Spinal cord (tissue), 10 donors: ENCODE data around the gene TNFRSF19. TPM values are rescaled to one million over a fixed set of nuclear protein-coding genes. Genes with fewer than 3 reads are reported as not detected.
A peak's percentile ranks its signal among the peaks of the same experiment; 100 is the strongest.
"Not testable (repeated sequence)": the region's sequence is repeated elsewhere in the genome, so short reads cannot be mapped to it uniquely, and the experiment has no call there.

Source experiments
- DNase-seq, 6 donors: peaks; one replicate each; pipeline versions ENCODE4 v3.0.0 to v3.0.0-alpha.2; 2013 to 2015; ENCODE audit warnings: low spot score in 6 of 6, low read depth in 4 of 6
- H3K27ac ChIP-seq: one replicate; pipeline ENCODE4 v1.5.1; 2013; ENCODE audit warnings: low read depth, low read length, control low read depth
- H3K27me3 ChIP-seq: one replicate; pipeline ENCODE4 v1.6.1; 2013; ENCODE audit warnings: low read length; ENCODE audit not compliant: control insufficient read depth, insufficient read depth
- H3K36me3 ChIP-seq: one replicate; pipeline ENCODE4 v1.6.1; 2013; ENCODE audit warnings: low read length; ENCODE audit not compliant: control insufficient read depth, insufficient read depth
- H3K4me1 ChIP-seq: one replicate; pipeline ENCODE4 v1.6.1; 2013; ENCODE audit warnings: low read length; ENCODE audit not compliant: control insufficient read depth, insufficient read depth
- H3K4me3 ChIP-seq: one replicate; pipeline ENCODE4 v1.5.1; 2013; ENCODE audit warnings: low read depth, low read length, control low read depth
- H3K9me3 ChIP-seq: one replicate; pipeline ENCODE4 v1.6.1; 2013; ENCODE audit warnings: low read length; ENCODE audit not compliant: control insufficient read depth, insufficient read depth
- WGBS: methylation state at CpG from one replicate; pipeline ENCODE4 v1.1.5; 2013; ENCODE audit warnings: missing lambda C conversion rate; ENCODE audit not compliant: insufficient coverage; 5-methylcytosine and 5-hydroxymethylcytosine counted together
- long read RNA-seq, 4 donors: transcript quantifications; one replicate each; lab custom pipeline, GENCODE V29; 2026
- polyA plus RNA-seq, 2 donors: library from polyadenylated mRNA; unstranded; fragments of 120-200 nt; gene quantifications; one replicate each; pipeline ENCODE4 v1.2.1, GENCODE V29; 2013; ENCODE audit not compliant: insufficient read length in 2 of 2
- total RNA-seq, 2 donors: library from RNA; depleted of rRNA in 1 of 2; stranded (reverse); fragments of 120-200 nt in 1 of 2; fragments of >200 nt in 1 of 2; gene quantifications; one replicate each; pipeline versions ENCODE4 v1.2.3 to v1.2.4, GENCODE V29; 2013 to 2014
- donor health status: healthy.

TNFRSF19 gene, protein sequence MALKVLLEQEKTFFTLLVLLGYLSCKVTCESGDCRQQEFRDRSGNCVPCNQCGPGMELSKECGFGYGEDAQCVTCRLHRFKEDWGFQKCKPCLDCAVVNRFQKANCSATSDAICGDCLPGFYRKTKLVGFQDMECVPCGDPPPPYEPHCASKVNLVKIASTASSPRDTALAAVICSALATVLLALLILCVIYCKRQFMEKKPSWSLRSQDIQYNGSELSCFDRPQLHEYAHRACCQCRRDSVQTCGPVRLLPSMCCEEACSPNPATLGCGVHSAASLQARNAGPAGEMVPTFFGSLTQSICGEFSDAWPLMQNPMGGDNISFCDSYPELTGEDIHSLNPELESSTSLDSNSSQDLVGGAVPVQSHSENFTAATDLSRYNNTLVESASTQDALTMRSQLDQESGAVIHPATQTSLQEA
- total RNA-seq = 10 to 100 TPM; 30.8 to 38.9 TPM
- 10 to 100 TPM; 31.8 to 36.7 TPM for polyA plus RNA-seq
- long read RNA-seq, donor 1, full-length matches to known transcripts = 6 of 6 reads
- long read RNA-seq, donor 1, partial matches to known transcripts = 0 of 6 reads
- long read RNA-seq, donor 1, other reads (novel, unspliced or antisense) = 0 of 6 reads
- long read RNA-seq, donor 2, full-length matches to known transcripts = 3 of 3 reads
- long read RNA-seq, donor 2, partial matches to known transcripts = 0 of 3 reads
- long read RNA-seq, donor 2, other reads (novel, unspliced or antisense) = 0 of 3 reads
- long read RNA-seq, donor 3, full-length matches to known transcripts = 2 of 2 reads
- long read RNA-seq, donor 3, partial matches to known transcripts = 0 of 2 reads
- long read RNA-seq, donor 3, other reads (novel, unspliced or antisense) = 0 of 2 reads
- long read RNA-seq, donor 4, full-length matches to known transcripts = 7 of 7 reads
- long read RNA-seq, donor 4, partial matches to known transcripts = 0 of 7 reads
- long read RNA-seq, donor 4, other reads (novel, unspliced or antisense) = 0 of 7 reads

DNA sequence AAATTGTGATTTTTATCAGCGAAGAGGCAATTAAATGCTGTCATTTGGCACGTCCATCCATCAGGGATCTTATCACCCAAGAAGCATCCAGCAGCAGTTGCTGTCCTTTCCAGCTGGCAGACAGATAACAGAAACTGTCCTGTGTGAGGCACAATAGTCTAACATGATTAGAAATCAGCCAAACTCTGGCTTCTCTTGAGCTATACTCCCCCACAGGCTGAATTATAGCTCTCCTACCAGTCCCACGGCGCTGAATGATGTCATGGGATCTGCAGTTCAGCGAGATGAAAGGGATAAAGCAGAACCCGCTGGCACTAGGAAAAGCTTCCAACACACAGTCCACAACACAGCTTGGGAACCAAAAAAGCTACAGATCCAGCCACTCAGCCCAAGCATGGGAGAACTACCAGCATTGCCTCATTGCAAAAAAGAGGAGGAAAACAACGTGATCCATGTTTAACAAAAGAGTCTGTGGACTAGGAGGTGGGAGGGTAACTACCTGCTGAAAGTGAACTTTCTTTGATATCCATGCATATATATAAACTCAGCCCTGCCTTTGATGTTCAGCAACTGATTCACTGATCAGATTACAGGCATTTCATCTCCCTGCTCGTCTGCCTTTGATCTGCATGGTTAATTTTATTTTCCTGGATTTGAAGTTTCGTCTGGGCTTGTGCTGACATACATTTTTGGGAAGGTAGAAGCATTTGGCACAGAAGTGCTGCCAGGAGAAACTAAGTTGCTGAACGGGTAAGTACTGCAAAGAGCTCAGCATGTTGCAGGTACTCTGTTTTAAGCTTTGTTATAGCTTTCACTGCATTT, at the start of gene TNFRSF19:
TNFRSF19 (plus strand) TSS at position 314 of the 822 bp plus-strand sequence. CDS start 19,772 bp downstream, outside the sequence.
- no peaks in the 10 kb centered on the region for H3K9me3 ChIP-seq
- H3K36me3 ChIP-seq = no peaks in the 10 kb centered on the region
- H3K4me1 ChIP-seq = peaks cover 10% of the 10 kb centered on the region
- H3K27me3 ChIP-seq = no peaks in the 10 kb centered on the region
- WGBS = 4% methylated on average over 6 of the region's 10 CpGs
- H3K27ac ChIP-seq = peak within 1 kb of the TSS; percentile 90
- H3K4me3 ChIP-seq = peak within 1 kb of the TSS; percentile 63
- DNase-seq = peak in 4 of 6 donors; percentile 70 to 94 (median 86)

DNA sequence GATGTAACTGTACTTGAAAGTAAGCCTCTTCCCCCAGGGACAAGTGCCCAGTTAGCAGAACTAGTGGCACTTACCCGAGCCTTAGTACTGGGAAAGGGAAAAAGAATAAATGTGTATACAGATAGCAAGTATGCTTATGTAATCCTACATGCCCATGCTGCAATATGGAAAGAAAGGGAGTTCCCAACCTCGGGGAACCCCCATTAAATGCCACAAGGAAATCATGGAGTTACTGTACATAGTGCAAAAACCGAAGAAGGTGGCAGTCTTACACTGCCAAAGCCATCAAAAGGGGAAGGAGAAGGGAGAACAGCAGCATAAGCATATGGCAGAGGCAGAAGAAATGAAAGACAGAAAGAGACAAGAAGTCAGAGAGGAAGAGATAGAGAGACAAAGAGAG, 40.3 kb upstream of the TNFRSF19 start:
- not testable (repeated sequence) for H3K27ac ChIP-seq, H3K4me1 ChIP-seq, H3K9me3 ChIP-seq, H3K4me3 ChIP-seq, DNase-seq, H3K36me3 ChIP-seq, H3K27me3 ChIP-seq
- 100% methylated on average over 1 of the region's 3 CpGs for WGBS

DNA sequence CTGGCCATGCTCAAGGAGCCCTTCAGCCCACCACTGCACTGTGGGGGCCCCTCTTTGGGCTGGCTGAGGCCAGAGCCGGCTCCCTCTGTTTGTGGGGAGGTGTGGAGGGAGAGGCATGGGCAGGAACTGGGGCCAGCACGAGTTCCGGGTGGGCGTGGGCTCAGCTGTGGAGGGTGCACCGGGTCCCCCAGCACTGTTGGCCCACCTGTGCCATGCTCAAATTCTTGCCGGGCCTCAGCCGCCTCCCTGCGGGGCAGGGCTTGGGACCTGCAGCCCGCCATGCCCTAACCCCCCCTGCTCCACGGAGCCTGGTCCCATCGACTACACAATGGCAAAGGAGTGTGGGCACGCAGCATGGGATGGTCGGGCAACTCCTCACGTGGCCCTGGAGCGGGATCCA, 38.8 kb upstream of the TNFRSF19 start:
- WGBS = 94% methylated on average over 12 of the region's 15 CpGs
- no peaks in the 10 kb centered on the region for H3K27me3 ChIP-seq
- H3K36me3 ChIP-seq = no peaks in the 10 kb centered on the region
- no peak overlapping the region for H3K27ac ChIP-seq
- no peak for DNase-seq
- H3K9me3 ChIP-seq = no peaks in the 10 kb centered on the region
- no peaks in the 10 kb centered on the region for H3K4me1 ChIP-seq
- H3K4me3 ChIP-seq = no peak overlapping the region

DNA sequence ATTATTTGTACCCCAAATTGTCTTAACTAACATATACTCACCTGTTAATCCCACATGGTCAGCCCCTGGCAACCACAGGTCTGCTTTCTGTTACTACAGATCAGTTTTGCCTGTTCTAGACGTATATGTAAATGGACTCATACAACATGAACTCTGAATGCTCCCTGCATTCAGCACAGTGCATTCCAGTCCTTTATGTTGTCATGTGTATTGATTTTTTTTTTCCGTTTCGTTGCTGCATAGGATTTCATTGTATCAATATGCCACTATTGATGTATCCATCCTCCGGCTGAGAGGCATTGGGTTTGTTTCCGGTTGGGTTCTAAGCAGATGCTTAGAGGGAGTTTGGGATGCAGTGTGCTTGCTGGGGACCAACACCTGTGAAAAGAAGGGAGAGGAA, 36.1 kb upstream of the TNFRSF19 start:
- Histone ChIP-seq H3K27ac (no peak overlapping the region), H3K4me3 (no peak overlapping the region)
- 86% methylated on average over 2 of the region's 5 CpGs for WGBS

DNA sequence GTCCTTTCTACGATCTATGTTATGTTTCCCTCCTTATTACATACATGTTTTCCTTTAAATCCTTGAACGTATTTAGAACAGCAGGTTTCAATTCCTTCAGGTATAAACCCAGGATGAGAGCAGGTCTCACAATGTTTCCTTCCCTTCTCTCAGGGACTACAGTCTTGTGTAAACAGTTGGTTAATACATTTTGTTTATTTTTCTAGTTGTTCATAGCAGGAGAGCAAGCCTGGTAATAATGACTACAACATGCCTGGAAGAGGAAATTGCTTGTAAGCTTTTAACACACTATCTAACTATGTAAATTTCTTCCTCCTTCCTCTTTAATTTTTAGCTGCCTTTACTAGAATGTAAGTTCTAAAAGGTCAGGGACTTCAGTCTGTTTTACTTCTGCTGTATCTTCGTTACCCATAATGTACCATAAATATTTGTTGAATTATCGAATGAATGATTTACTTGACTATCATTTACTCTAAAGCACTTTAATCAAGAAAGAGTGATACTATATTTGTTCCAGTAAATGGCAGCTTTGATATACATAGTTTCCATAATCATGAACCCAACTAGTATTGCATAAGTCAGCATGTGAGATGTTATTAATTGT, 28.9 kb upstream of the TNFRSF19 start:
- no peak overlapping the region for H3K4me3 ChIP-seq
- no peak for DNase-seq
- H3K36me3 ChIP-seq = no peaks in the 10 kb centered on the region
- H3K27ac ChIP-seq = no peak overlapping the region
- H3K27me3 ChIP-seq = no peaks in the 10 kb centered on the region
- WGBS = no CpG with 5 or more reads among the region's 4 CpGs
- H3K4me1 ChIP-seq = no peaks in the 10 kb centered on the region
- peaks cover 2% of the 10 kb centered on the region for H3K9me3 ChIP-seq

More for the DNA sequence above, 36.1 kb upstream of the TNFRSF19 start:
- no peaks in the 10 kb centered on the region for H3K9me3 ChIP-seq
- DNase-seq = no peak
- no peaks in the 10 kb centered on the region for H3K4me1 ChIP-seq
- no peaks in the 10 kb centered on the region for H3K36me3 ChIP-seq
- H3K27me3 ChIP-seq = no peaks in the 10 kb centered on the region

DNA sequence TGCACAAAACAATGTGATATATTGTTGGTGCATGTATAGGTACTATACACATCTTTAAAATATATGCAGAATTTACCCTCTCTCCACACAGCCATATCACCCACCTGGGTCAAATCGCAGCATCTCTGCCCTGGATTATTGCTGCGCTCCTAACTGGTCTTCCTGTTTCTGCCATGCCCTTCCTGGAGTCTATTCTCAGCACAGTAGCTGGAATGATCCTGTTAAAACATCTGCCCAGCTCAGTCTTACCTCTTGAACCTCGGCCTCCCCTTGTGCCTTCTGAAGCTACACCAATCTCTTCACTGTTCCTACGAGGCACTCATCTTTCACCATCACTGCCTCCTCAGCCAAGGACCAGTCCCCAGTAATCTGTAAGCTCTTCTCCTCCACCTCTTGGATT, 25.5 kb upstream of the TNFRSF19 start:
- H3K27me3 ChIP-seq = peaks cover 4% of the 10 kb centered on the region
- H3K9me3 ChIP-seq = peaks cover 2% of the 10 kb centered on the region
- WGBS = 88% methylated on average over 4 of the region's 4 CpGs
- no peak overlapping the region for H3K4me3 ChIP-seq
- H3K36me3 ChIP-seq = no peaks in the 10 kb centered on the region
- no peak for DNase-seq
- H3K27ac ChIP-seq = no peak overlapping the region
- peaks cover 5% of the 10 kb centered on the region for H3K4me1 ChIP-seq

DNA sequence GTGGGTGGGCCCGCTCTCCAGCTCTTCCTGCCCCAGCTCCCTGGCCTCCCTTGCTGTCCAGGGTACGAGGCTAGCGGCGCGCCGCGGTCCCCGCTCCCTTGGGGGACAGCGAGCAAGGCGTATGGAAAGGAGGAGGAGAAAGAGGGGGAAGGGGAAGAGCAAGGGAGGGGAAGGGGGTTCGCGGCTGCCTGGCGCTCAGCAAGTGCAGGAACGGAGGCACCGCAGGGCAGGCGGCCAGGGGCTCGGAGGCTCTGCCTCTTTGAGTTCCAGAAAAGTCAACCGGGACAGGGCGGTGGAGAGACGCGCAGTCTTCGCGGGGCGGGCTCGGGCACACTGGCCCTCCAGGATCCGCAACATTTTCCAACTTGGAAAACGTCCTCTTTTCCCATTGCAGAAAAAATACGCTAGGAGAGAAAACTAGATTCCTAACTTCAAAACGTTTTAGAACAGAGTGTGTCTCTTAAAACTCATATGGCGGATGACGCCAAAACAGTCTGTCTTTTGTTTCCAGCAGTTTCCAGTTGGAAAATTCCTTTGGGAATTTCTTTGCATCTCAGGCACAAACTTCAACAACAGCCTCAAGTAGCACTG, 23.1 kb upstream of the TNFRSF19 start:
- WGBS = 9% methylated on average over 30 of the region's 31 CpGs
- DNase-seq = peak in 3 of 6 donors; percentile 23 to 66 (median 57)
- peak overlapping the region; percentile 57 for H3K4me3 ChIP-seq
- H3K9me3 ChIP-seq = no peaks in the 10 kb centered on the region
- H3K36me3 ChIP-seq = no peaks in the 10 kb centered on the region
- H3K27me3 ChIP-seq = peaks cover 4% of the 10 kb centered on the region
- peak overlapping the region; percentile 85 for H3K27ac ChIP-seq
- H3K4me1 ChIP-seq = peaks cover 5% of the 10 kb centered on the region

DNA sequence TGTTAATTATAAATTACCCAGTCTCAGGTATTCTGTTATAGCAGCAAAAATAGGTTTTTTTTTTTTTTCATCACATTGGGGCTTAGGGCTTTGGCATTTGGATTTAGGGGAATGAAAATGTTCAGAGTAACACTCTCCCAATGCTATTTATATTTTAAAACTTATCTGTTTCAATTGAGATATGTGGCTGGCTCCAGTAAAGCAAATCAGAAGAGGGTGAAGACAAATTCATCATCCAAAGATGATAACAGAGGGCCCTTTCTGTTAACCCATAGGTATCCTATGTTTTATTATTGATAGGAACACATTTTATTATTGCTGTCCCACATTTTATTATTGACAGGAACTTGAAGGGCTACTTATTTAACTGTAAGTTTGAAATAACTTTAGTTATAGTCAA, 20.5 kb upstream of the TNFRSF19 start:
- no peak overlapping the region for H3K27ac ChIP-seq
- H3K4me3 ChIP-seq = no peak overlapping the region
- H3K27me3 ChIP-seq = peaks cover 4% of the 10 kb centered on the region
- DNase-seq = no peak
- no peaks in the 10 kb centered on the region for H3K36me3 ChIP-seq
- peaks cover 5% of the 10 kb centered on the region for H3K4me1 ChIP-seq
- no peaks in the 10 kb centered on the region for H3K9me3 ChIP-seq
